GM23248 (cell line): ENCODE results near the gene PLVAP. TPM values are rescaled to one million over a fixed set of nuclear protein-coding genes. Genes with fewer than 3 reads are reported as not detected.

Experiments
- DNase-seq: peaks from one replicate; pipeline ENCODE4 v3.0.0-alpha.2; 2015
- H2AFZ ChIP-seq: fragments of 200-600 bp; sonication (generic); 2 replicates; pipeline ENCODE4 v1.6.1; 2016; ENCODE audit warnings: antibody characterized with exemption
- H3F3A ChIP-seq: fragments of 200-600 bp; sonication (generic); 2 replicates; pipeline ENCODE4 v1.6.1; 2016; ENCODE audit warnings: mild to moderate bottlenecking, antibody characterized with exemption, mixed run types; ENCODE audit not compliant: insufficient read depth
- H3K27ac ChIP-seq: fragments of 200-600 bp; sonication (generic); 2 replicates; pipeline ENCODE4 v1.5.1; 2016; ENCODE audit warnings: mild to moderate bottlenecking
- H3K27me3 ChIP-seq: fragments of 200-600 bp; sonication (generic); replicated peaks from 2 replicates; pipeline ENCODE4 v1.6.1; 2016; ENCODE audit warnings: mild to moderate bottlenecking; ENCODE audit not compliant: insufficient read depth
- H3K36me3 ChIP-seq: fragments of 200-600 bp; sonication (generic); 2 replicates; pipeline ENCODE4 v1.6.1; 2016; ENCODE audit warnings: low read depth, mild to moderate bottlenecking
- H3K4me1 ChIP-seq: fragments of 200-600 bp; sonication (generic); 2 replicates; pipeline ENCODE4 v1.6.1; 2016; ENCODE audit warnings: mild to moderate bottlenecking; ENCODE audit not compliant: insufficient read depth
- H3K4me2 ChIP-seq: fragments of 200-600 bp; sonication (generic); one replicate; pipeline ENCODE4 v1.6.1; 2016; ENCODE audit warnings: mild to moderate bottlenecking; ENCODE audit not compliant: unreplicated experiment
- H3K4me3 ChIP-seq: fragments of 200-600 bp; sonication (generic); 2 replicates; pipeline ENCODE4 v1.5.1; 2016; ENCODE audit warnings: mild to moderate bottlenecking
- H3K79me2 ChIP-seq: fragments of 200-600 bp; sonication (generic); 2 replicates; pipeline ENCODE4 v1.6.1; 2016; ENCODE audit warnings: mild to moderate bottlenecking; ENCODE audit not compliant: insufficient read depth
- H3K9ac ChIP-seq: fragments of 200-600 bp; sonication (generic); 2 replicates; pipeline ENCODE4 v1.6.1; 2016; ENCODE audit warnings: mild to moderate bottlenecking
- H3K9me2 ChIP-seq: fragments of 200-600 bp; sonication (generic); 2 replicates; pipeline ENCODE4 v1.6.1; 2016; ENCODE audit warnings: mixed run types, mild to moderate bottlenecking, moderate library complexity; ENCODE audit not compliant: insufficient read depth
- H3K9me3 ChIP-seq: fragments of 200-600 bp; sonication (generic); one replicate; pipeline ENCODE4 v1.6.1; 2017; ENCODE audit warnings: low read depth
- H4K20me1 ChIP-seq: fragments of 200-600 bp; sonication (generic); 2 replicates; pipeline ENCODE4 v1.6.0; 2016; ENCODE audit not compliant: insufficient read depth
- EZH2 ChIP-seq: fragments of 200-600 bp; sonication (generic); IDR thresholded peaks from 2 replicates; pipeline ENCODE4 v1.6.1; 2018; ENCODE audit warnings: antibody characterized with exemption, mild to moderate bottlenecking; ENCODE audit not compliant: insufficient read depth, poor library complexity, severe bottlenecking
- EZH2phosphoT487 ChIP-seq: fragments of 200-600 bp; sonication (generic); IDR thresholded peaks from 2 replicates; pipeline ENCODE4 v1.6.1; 2018; ENCODE audit warnings: antibody characterized with exemption, moderate library complexity, mild to moderate bottlenecking, low read depth; ENCODE audit not compliant: insufficient read depth
- WGBS, 2 experiments: methylation state at CpG; one replicate each; pipeline ENCODE4 v1.1.6; 2015 to 2017; ENCODE audit warnings: low lambda C conversion rate in 2 of 2, low coverage in 1 of 2; ENCODE audit errors: missing lambda C conversion rate in 2 of 2; 5-methylcytosine and 5-hydroxymethylcytosine counted together
- in situ Hi-C: fragments of 300-500 bp; cut with MboI; formaldehyde crosslinking; loops from 2 replicates; pipeline ENCODE4 v1.15.0; 2020
- polyA plus RNA-seq: library from polyadenylated mRNA; unstranded; fragments of >200 nt; fragmentation: Nextera tagmentation; extraction: Ambion mirVana; gene quantifications from 2 replicates; pipeline ENCODE4 v1.2.1, GENCODE V29; 2016
- total RNA-seq: library from RNA; depleted of rRNA; stranded (reverse); fragments of >200 nt; shearing (Covaris generic); gene quantifications from 2 replicates; pipeline ENCODE4 v1.2.3, GENCODE V29; 2014

PLVAP gene
- total and polyA plus RNA-seq, 2 experiments from 2014 or later: not detected

DNA sequence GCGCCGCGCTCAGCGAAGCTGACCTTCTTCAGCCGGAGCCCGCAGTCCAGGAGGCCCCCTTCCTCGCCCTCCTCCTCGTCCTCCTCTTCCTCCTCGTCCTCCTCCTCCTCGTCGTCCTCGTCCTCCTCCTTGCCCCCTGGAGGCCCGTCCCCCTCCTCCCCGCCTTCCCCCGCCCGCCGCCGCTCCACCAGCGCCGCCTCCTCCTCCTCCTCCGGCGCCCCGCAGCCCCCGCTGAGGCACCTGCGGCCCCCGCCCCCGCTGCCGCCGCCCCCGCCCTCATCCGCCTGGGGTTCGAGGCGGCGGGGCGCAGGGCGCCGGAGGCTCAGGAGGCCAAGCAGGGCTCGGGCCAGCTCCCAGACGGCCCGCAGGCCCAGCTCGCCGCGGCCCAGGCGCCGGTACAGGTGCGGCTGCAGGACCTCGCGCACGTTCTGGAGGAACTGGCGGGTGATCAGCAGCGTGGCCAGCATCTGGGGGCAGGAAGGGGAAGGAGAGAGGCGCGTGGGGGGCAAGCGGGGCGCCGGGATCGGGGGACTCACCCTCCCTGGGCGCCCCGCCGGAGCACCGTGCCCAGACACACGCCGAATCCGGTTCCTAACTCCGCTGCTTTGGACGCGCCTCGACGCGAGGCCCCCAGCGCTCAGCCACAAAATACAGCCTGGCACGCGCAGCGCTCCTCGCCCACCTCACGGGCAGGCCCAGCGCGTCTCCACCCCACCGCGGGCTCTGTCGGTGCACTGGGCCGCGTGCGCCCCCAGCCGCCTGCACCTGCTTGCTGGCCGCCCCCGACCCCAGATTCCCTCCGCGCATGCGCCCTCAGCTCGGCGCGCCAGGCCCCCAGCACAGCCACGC is 48.4 kb downstream of the PLVAP start:
- H3K36me3 ChIP-seq: no peaks in the 10 kb centered on the region
- H3K27ac ChIP-seq: no peak overlapping the region
- no peaks in the 10 kb centered on the region for H3K79me2 ChIP-seq
- no peak for TF ChIP-seq EZH2phosphoT487
- no peak for DNase-seq
- no peaks in the 10 kb centered on the region for H3K9me3 ChIP-seq
- 0 out of 2 replicates have a peak, but pooled peaks cover 12% of the 10 kb centered on the region for H3F3A ChIP-seq
- H3K4me2 ChIP-seq: no peak overlapping the region
- H3K9ac ChIP-seq: no peak overlapping the region
- no peaks in the 10 kb centered on the region for H3K4me1 ChIP-seq
- in situ Hi-C loops: no loop called here
- H2AFZ ChIP-seq: no peak overlapping the region
- no peak overlapping the region for H3K4me3 ChIP-seq
- no peaks in the 10 kb centered on the region for H3K9me2 ChIP-seq
- 90 to 100% methylated on average over 1 to 94 of the region's 94 CpGs for WGBS, 2 experiments
- H4K20me1 ChIP-seq: no peaks in the 10 kb centered on the region
- no peaks in the 10 kb centered on the region for H3K27me3 ChIP-seq

DNA sequence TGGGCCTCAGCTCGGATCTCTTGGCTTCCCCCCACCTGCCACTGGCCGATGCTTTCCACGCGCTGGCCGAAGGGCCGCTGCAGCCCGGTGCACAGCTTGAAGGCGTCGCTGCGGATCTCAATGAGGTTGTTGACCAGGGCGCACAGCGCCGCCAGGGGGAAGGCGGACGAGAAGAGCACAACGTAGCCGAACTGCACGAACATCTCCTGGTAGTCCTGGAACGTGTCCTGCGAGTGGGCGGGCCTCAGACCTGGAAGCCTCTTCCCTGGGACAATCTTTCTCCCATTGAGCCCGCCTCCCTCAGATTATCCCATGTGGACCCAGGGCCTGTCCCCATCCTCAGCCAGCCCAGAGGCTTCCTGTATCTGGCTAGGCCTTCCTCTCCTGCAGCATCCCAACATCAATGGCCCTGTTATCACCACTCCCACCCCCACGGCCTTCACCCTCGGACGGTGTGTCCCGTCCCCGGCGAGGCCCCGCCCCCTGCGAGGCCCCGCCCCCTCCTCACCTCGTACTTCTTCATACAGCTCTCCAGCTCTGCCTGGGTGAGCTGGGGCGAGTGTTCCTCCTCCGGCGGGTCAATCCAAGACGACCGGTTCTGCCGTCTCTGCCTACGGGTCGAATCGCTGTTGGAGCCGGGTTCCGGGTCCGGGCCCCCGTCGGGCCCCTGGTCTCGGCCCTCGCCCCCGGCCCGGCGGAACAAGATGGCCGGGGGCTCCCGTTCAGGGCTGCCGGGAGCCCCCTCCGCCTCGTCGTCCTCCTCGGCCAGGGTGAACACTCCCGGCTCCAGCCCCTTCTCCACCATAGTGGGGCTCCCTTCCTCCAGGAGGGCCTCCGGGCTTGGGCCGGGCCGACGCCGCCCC is 49.3 kb downstream of the PLVAP start:
- H3K27me3 ChIP-seq: no peaks in the 10 kb centered on the region
- no peaks in the 10 kb centered on the region for H3K4me1 ChIP-seq
- H2AFZ ChIP-seq: no peak overlapping the region
- no peak overlapping the region for H3K4me3 ChIP-seq
- no peak overlapping the region for H3K9ac ChIP-seq
- no peaks in the 10 kb centered on the region for H4K20me1 ChIP-seq
- no peaks in the 10 kb centered on the region for H3K36me3 ChIP-seq
- in situ Hi-C loops: no loop called here
- no peak overlapping the region for H3K4me2 ChIP-seq
- 0 out of 2 replicates have a peak, but pooled peaks cover 12% of the 10 kb centered on the region for H3F3A ChIP-seq
- DNase-seq: no peak
- H3K27ac ChIP-seq: no peak overlapping the region
- no peaks in the 10 kb centered on the region for H3K9me2 ChIP-seq
- TF ChIP-seq EZH2: no peak
- no peak for TF ChIP-seq EZH2phosphoT487
- no peaks in the 10 kb centered on the region for H3K9me3 ChIP-seq
- H3K79me2 ChIP-seq: no peaks in the 10 kb centered on the region
- WGBS, 2 experiments: 77 to 94% methylated on average over 34 to 64 of the region's 64 CpGs

GRCh38 chr19:17327068-17327653 is 50.0 kb downstream of the PLVAP start:
- Histone ChIP-seq H3K36me3 (no peaks in the 10 kb centered on the region), H3K4me2 (no peak overlapping the region), H3K79me2 (no peaks in the 10 kb centered on the region), H3F3A (0 out of 2 replicates have a peak, but pooled peaks cover 12% of the 10 kb centered on the region), H3K9me2 (no peaks in the 10 kb centered on the region), H3K27me3 (no peaks in the 10 kb centered on the region), H3K4me3 (no peak overlapping the region), H4K20me1 (no peaks in the 10 kb centered on the region), H2AFZ (no peak overlapping the region), H3K9ac (no peak overlapping the region), H3K4me1 (no peaks in the 10 kb centered on the region), H3K27ac (no peak overlapping the region), H3K9me3 (no peaks in the 10 kb centered on the region)
- in situ Hi-C loops: no loop called here
- TF ChIP-seq EZH2phosphoT487: no peak
- WGBS, 2 experiments: 93% methylated on average over 26 to 27 of the region's 27 CpGs
- DNase-seq: no peak

DNA sequence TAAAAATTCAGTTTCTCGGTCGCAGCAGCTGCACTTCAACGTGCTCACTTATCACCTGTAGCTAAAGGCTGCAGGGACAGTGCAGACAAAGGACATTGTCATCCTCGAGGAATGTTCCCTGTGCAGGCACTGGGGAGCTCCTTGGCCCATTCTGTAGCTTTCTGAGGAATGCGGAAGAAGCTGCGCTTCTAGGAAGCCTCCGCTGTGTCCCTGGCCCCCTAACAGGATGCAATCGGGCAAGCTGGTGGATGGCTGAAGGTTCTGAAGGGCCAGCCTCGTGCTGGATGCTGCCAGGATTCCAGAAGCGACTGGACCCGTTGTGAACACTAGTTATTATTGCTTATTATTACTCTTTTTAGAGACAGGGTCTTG is 50.6 kb downstream of the PLVAP start:
- H2AFZ ChIP-seq: no peak overlapping the region
- 85% methylated on average over 11 of the region's 11 CpGs for WGBS, 2 experiments
- in situ Hi-C loops: no loop called here

More for the DNA sequence above, 50.6 kb downstream of the PLVAP start:
- H3K9me2 ChIP-seq: no peaks in the 10 kb centered on the region
- no peaks in the 10 kb centered on the region for H3K79me2 ChIP-seq
- 0 out of 2 replicates have a peak, but pooled peaks cover 12% of the 10 kb centered on the region for H3F3A ChIP-seq
- no peaks in the 10 kb centered on the region for H4K20me1 ChIP-seq
- no peak overlapping the region for H3K9ac ChIP-seq
- no peaks in the 10 kb centered on the region for H3K9me3 ChIP-seq
- no peak overlapping the region for H3K27ac ChIP-seq
- TF ChIP-seq EZH2phosphoT487: no peak
- no peak for TF ChIP-seq EZH2
- H3K36me3 ChIP-seq: no peaks in the 10 kb centered on the region
- no peak overlapping the region for H3K4me2 ChIP-seq
- H3K4me1 ChIP-seq: no peaks in the 10 kb centered on the region
- H3K27me3 ChIP-seq: no peaks in the 10 kb centered on the region
- H3K4me3 ChIP-seq: no peak overlapping the region
- no peak for DNase-seq
